H1 (cell line): ENCODE results near the gene DAAM1. TPM values are rescaled to one million over a fixed set of nuclear protein-coding genes. Genes with fewer than 3 reads are reported as not detected.

Source experiments
- CBX5 ChIP-seq: fragments of 300-800, 300-1000 bp; sonication (generic); IDR thresholded peaks from 2 replicates; pipeline ENCODE4 v1.7.1; 2016; ENCODE audit warnings: antibody characterized with exemption, low read length, low read depth
- polyA plus RNA-seq, 7 experiments: library from polyadenylated mRNA; depleted of rRNA in 3 of 7; stranded (reverse) in 5 of 7; unstranded in 2 of 7; fragments of >200 nt in 5 of 7; fragments of 200-250 nt in 2 of 7; gene quantifications; 1 replicate in 5 of 7; 2 replicates in 1 of 7; 4 replicates in 1 of 7; pipeline versions ENCODE4 v1.2.1 to v1.2.3, GENCODE V29; 2011 to 2013; ENCODE audit warnings: missing spikeins in 2 of 7, mixed read lengths in 2 of 7
- total RNA-seq: library from RNA; stranded (reverse); fragmentation: NEBNext Ultra II Directional; extraction: Animal tissue kit (Norgen Biotek cat#: 25700); gene quantifications from 2 replicates; pipeline ENCODE4 v1.2.1, GENCODE V29; 2021

The DAAM1 gene
- total and polyA plus RNA-seq, 2 of the 8 experiments (the other 6 are each of a cell fraction or from before 2014, with no cell fraction given) = 5.0 to 44.9 TPM

GRCh38 chr14:59391388-59391787, 202.9 kb downstream of the DAAM1 start (continued):
- TF ChIP-seq CBX5 = no peak
